Heart left ventricle (tissue), 13 donors: ENCODE results near the gene PTPN13.

ENCODE experiments used
- CTCF ChIP-seq, 12 donors: fragments of 200-600 bp; sonication (generic) in 4 of 12; IDR thresholded peaks; one replicate each; pipeline versions ENCODE4 v1.5.0 to v1.8.0; 2018 to 2022; ENCODE audit warnings: antibody characterized with exemption in 12 of 12, mild to moderate bottlenecking in 5 of 12
- POLR2A ChIP-seq, 2 donors: fragments of 450-650 bp; IDR thresholded peaks; one replicate each; pipeline ENCODE4 v1.6.1; 2017; ENCODE audit warnings: antibody characterized with exemption in 2 of 2, mild to moderate bottlenecking in 2 of 2, moderate library complexity in 2 of 2
- donor health status: ischemic (EF 13 %, LVEDD 7.1; RV severe dilation, severe dysfunction).
- donor health status: DM: no; HTN: yes; CAD: no.
- donor health status: DM: no; HTN: no; CAD: no.
- donor health status: ischemic (EF 25% LVEDD 6.9; RV normal size, moderate dysfunction).
- donor health status: ischemic (EF 25% LVEDD 5.7; RV mildly dilated, moderate dysfunction).
- donor health status: ischemic (EF 35%, LVEDD 5.7; RV mildly dilated, moderate dysfunction).
- donor health status: nonischemic (EF 11% LVEDD 7.7; RV severe dilation, severe dysfunction).
- donor health status: DM: yes; HTN: yes; CAD: no.
- donor health status: PGD.
- donor health status: ischemic (EF 29% LVEDD 5.4; RV normal size, mild dysfunction).
- donor health status: nonischemic (EF 23%, LVEDD 6.1; RV moderate dilation, normal function).

- no peak for TF ChIP-seq CTCF (IDR thresholded peaks at IDR 0.05)
- TF ChIP-seq POLR2A (IDR thresholded peaks at IDR 0.05), result no peak
Observed at GRCh38 chr4:86778175-86778574, 184.1 kb downstream of the PTPN13 start.
